ENCODE data around the gene CDC42BPG. TPM values are rescaled to one million over a fixed set of nuclear protein-coding genes. Genes with fewer than 3 reads are reported as not detected.
A peak's percentile ranks its signal among the peaks of the same experiment; 100 is the strongest.

Gene CDC42BPG
- total and polyA plus RNA-seq, 8 donors = 6.8 to 25.9 (median 9.0) TPM

DNA sequence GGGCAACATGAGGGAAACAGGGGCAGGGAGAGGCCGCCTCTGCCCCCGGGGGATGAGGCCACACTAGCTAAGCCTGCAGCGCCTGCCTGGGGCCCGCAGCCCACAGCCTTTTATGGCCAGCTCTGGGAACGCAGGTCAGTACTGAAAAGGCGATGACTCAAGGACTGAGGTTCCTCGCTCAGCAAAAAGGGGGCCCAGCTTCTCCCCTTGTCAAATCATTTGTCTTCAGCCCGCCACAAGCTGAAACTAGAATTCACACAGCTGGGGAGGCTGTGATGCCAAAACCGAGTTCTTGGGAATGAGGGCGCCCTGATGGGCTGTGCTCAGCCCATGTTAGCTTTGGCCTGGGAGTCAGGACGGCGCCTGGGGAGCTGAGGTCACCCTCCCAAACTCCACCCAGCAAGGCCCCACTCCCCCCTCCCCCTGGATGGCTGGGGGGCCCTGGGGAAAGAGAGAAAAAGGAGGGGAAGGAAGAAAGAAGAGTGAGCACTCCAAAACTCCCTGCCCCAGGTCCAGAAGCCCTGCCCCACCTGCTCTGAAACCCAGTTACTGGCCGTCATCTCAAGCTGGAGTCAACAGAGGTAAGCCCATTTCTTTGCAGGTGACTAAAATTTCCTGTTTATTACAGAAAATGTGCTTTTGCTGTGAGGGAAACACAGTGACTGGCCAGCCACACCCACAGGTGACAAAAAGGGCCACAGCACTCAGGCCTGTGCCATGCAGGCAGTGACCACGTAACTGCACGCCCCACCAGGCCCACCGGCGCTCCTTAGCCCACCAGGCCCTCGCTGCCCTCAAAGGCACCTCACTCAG lies 20.2 kb upstream of the CDC42BPG start:
- intact Hi-C loops (cut with DNase I) = no loop called here
- H3K4me1 ChIP-seq = peaks cover 53 to 100% of the 10 kb centered on the region in 2 donors
- no peak for TF ChIP-seq CTCF (IDR thresholded peaks at IDR 0.05)

DNA sequence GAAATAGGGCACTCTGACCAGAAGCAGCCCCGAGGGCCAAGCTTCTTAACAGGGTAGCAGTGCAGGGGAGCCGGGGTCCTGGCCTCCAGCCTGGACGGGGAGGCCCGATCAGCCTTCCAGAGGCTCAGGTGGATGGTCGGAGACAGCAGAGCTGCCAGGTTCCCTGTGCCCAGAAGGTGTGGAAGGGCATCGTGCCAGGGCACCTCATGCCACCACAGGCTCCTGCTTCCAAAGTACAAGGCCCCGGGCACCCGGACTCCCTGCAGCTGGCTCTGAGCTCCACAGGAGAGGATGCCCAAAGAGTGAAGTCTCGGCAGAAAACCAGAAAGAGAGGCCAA lies 19.7 kb upstream of the CDC42BPG start:
- Histone ChIP-seq H3K36me3 (peaks cover 0 to 30% of the 10 kb centered on the region in 2 donors), H3K4me3 (peak overlapping the region in 1 of 2 donors; percentile 6), H3K27ac (peak overlapping the region; percentile 75 to 92), H3K4me1 (peaks cover 50 to 100% of the 10 kb centered on the region in 2 donors), H3K9me3 (no peaks in the 10 kb centered on the region), H3K27me3 (no peaks in the 10 kb centered on the region)
- DNase-seq (no peak), ATAC-seq (no peak)
- intact Hi-C loops (cut with DNase I) = no loop called here
- no peak for TF ChIP-seq CTCF (IDR thresholded peaks at IDR 0.05)

More for the DNA sequence above, 20.2 kb upstream of the CDC42BPG start:
- Histone ChIP-seq H3K4me3 (peak overlapping the region in 1 of 2 donors; percentile 6), H3K9me3 (no peaks in the 10 kb centered on the region), H3K27me3 (no peaks in the 10 kb centered on the region), H3K36me3 (peaks cover 0 to 25% of the 10 kb centered on the region in 2 donors), H3K27ac (peak overlapping the region; percentile 75 to 92)
- ATAC-seq (peak; percentile 49), DNase-seq (peak in 3 of 4 donors; percentile 61 to 90 (median 85))

DNA sequence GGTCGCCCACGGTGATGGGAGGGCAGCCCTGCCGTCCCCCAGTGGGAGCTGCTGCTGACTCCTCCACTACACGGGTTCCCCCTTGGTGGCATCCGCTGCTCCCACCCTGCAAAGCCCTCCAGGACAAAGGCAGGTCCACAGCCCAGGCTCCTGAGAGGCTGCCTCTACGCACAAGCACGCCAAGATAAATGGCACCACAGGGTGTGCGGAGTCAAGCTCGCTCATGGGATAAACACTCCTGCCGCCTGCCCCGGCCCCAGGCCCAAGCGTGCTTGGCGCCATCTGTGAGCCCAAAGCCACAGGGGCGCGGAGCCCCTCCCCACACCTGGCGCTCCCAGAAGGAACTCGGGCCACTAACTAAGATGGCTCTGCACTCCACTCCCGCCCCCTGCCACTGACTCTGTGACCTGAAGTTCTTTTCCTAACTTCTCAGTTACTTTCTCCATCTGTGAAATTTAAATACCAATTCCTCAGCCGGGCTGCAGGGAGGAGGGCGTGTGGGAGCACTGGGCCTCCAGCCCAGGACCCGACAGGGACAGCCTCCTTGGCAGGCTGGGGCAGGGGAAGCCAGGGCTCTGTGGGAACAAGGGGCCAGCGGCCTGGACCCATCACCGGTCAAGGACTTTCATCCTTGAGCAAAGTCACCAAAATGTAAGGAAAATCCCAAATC lies 19.1 kb upstream of the CDC42BPG start:
- DNase-seq (peak in 2 of 4 donors; percentile 58 to 68), ATAC-seq (peak; percentile 2)
- no peaks in the 10 kb centered on the region for H3K9me3 ChIP-seq
- peaks cover 0 to 33% of the 10 kb centered on the region in 2 donors for H3K36me3 ChIP-seq
- no peaks in the 10 kb centered on the region for H3K27me3 ChIP-seq
- H3K4me1 ChIP-seq = peaks cover 50 to 100% of the 10 kb centered on the region in 2 donors
- intact Hi-C loops (cut with DNase I) = no loop called here
- H3K4me3 ChIP-seq = peak overlapping the region in 1 of 2 donors; percentile 6
- H3K27ac ChIP-seq = peak overlapping the region; percentile 75 to 92
- no peak for TF ChIP-seq CTCF (IDR thresholded peaks at IDR 0.05)

DNA sequence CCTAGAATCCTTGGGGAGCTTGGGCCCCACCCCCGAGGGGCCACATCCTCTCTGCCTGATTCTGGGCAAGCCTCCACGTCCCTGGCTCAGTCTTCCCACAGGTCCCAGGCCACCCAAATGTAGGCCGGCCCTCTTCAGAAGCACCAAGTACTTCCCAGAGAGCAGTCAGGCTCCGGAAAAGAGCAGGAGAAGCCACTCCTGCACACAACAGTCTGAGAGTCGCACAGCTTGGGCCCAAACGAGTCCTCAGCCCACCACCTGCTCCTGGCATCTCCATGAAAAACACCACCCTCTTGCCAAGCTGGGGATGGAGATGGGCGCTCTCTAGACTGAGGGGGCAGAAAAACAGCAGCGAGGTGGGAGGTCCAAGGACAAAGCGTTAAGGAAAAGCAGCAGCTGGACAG lies 18.5 kb upstream of the CDC42BPG start:
- Histone ChIP-seq H3K4me1 (peaks cover 47 to 100% of the 10 kb centered on the region in 2 donors), H3K9me3 (no peaks in the 10 kb centered on the region), H3K4me3 (no peak overlapping the region), H3K36me3 (peaks cover 0 to 33% of the 10 kb centered on the region in 2 donors), H3K27ac (peak overlapping the region; percentile 75 to 92), H3K27me3 (no peaks in the 10 kb centered on the region)
- DNase-seq (peak in 2 of 4 donors; percentile 56 to 67), ATAC-seq (peak; percentile 43)
- intact Hi-C loops (cut with DNase I) = no loop called here
- no peak for TF ChIP-seq CTCF (IDR thresholded peaks at IDR 0.05)
